Endothelial cell of umbilical vein (primary cell): ENCODE data around the gene ZNF778. TPM values are rescaled to one million over a fixed set of nuclear protein-coding genes. Genes with fewer than 3 reads are reported as not detected.

ENCODE experiments used
- BruUV-seq: library from RNA; stranded (reverse); fragments of 400-500 nt; replicated peaks from 2 replicates; lab custom pipeline; 2021; lab: Mats Ljungman, UMichigan
- CTCF ChIA-PET: fragments of 300-600, 350-600 bp; sonication (Branson Sonifier 250); formaldehyde crosslinking; loops from one replicate; lab custom pipeline; 2021; ENCODE audit warnings: antibody characterized with exemption, inconsistent platforms; lab: Charles Lee
- POLR2A ChIA-PET: fragments of 300-600, 350-600 bp; sonication (Branson Sonifier 250); formaldehyde crosslinking; loops from one replicate; lab custom pipeline; 2021; ENCODE audit warnings: antibody characterized with exemption, inconsistent platforms; lab: Charles Lee
- DNase-seq: peaks from one replicate; pipeline ENCODE4 v3.0.0-alpha.2; 2011; ENCODE audit warnings: low read depth, low spot score
- FAIRE-seq: peaks from 2 replicates; lab custom pipeline; 2011; peaks lifted over from hg19 to GRCh38; lab: Jason Lieb, UNC
- H2AFZ ChIP-seq: 2 replicates; pipeline ENCODE4 v1.6.0; 2012; ENCODE audit warnings: low read depth, low read length, control low read depth, inconsistent platforms
- H3K27ac ChIP-seq: 2 replicates; pipeline ENCODE4 v1.5.1; 2011; ENCODE audit warnings: low read depth, mild to moderate bottlenecking, control low read depth, low read length, moderate library complexity; ENCODE audit not compliant: insufficient read depth
- H3K27me3 ChIP-seq, 2 experiments: 2 replicates each; pipeline versions ENCODE4 v1.6.0 to v1.6.1; 2011; ENCODE audit warnings: low read length in 2 of 2, mixed read lengths in 1 of 2; ENCODE audit not compliant: control insufficient read depth in 2 of 2, insufficient read depth in 2 of 2
- H3K36me3 ChIP-seq, 2 experiments: 2 replicates in 1 of 2; 3 replicates in 1 of 2; pipeline ENCODE4 v1.5.1; 2011; ENCODE audit warnings: low read length in 2 of 2, mild to moderate bottlenecking in 1 of 2, moderate library complexity in 1 of 2; ENCODE audit not compliant: control insufficient read depth in 2 of 2, insufficient read depth in 2 of 2; ENCODE audit errors: extremely low read depth in 1 of 2
- H3K4me1 ChIP-seq: 3 replicates; pipeline ENCODE4 v1.5.1; 2011; ENCODE audit warnings: mild to moderate bottlenecking, low read length; ENCODE audit not compliant: control insufficient read depth, insufficient read depth; ENCODE audit errors: extremely low read depth
- H3K4me2 ChIP-seq: 2 replicates; pipeline ENCODE4 v1.6.1; 2011; ENCODE audit warnings: low read length, control low read depth, mixed read lengths; ENCODE audit not compliant: insufficient read depth
- H3K4me3 ChIP-seq, 3 experiments: fragments of 200-600 bp in 1 of 3; sonication (generic), shearing (Covaris generic) in 1 of 3; replicated peaks in 1 of 3; 2 replicates each; pipeline ENCODE4 v1.5.1; 2011 to 2016; ENCODE audit warnings: control low read depth in 3 of 3, low read length in 3 of 3, mild to moderate bottlenecking in 2 of 3, inconsistent platforms in 1 of 3, low read depth in 1 of 3, moderate library complexity in 1 of 3; ENCODE audit not compliant: insufficient read depth in 1 of 3
- H3K79me2 ChIP-seq: 2 replicates; pipeline ENCODE4 v1.6.0; 2012; ENCODE audit warnings: low read length, inconsistent platforms; ENCODE audit not compliant: control insufficient read depth, insufficient read depth
- H3K9ac ChIP-seq: replicated peaks from 2 replicates; pipeline ENCODE3; 2011; ENCODE audit warnings: low read length, control low read depth; ENCODE audit not compliant: insufficient read depth; ENCODE audit errors: extremely low read depth
- H3K9me1 ChIP-seq: replicated peaks from 3 replicates; pipeline ENCODE4 v1.6.0; 2011; ENCODE audit warnings: mild to moderate bottlenecking, low read length; ENCODE audit not compliant: control insufficient read depth, insufficient read depth; ENCODE audit errors: extremely low read depth
- H3K9me3 ChIP-seq: replicated peaks from 2 replicates; pipeline ENCODE4 v1.5.1; 2012; ENCODE audit warnings: low read length, inconsistent platforms; ENCODE audit not compliant: control insufficient read depth, insufficient read depth
- H4K20me1 ChIP-seq: replicated peaks from 2 replicates; pipeline ENCODE3; 2011; ENCODE audit warnings: mild to moderate bottlenecking, low read length; ENCODE audit not compliant: control insufficient read depth, insufficient read depth; ENCODE audit errors: extremely low read depth
- EZH2 ChIP-seq: IDR thresholded peaks from 2 replicates; pipeline ENCODE4 v1.6.1; 2012; ENCODE audit warnings: borderline replicate concordance, low read depth, mild to moderate bottlenecking, moderate library complexity, low read length, inconsistent platforms; ENCODE audit not compliant: severe bottlenecking
- FOS ChIP-seq: IDR thresholded peaks from 2 replicates; pipeline ENCODE4 v1.6.1; 2011; ENCODE audit warnings: mild to moderate bottlenecking, low read length, moderate library complexity, borderline replicate concordance; ENCODE audit not compliant: insufficient read depth
- JUN ChIP-seq: IDR thresholded peaks from 2 replicates; pipeline ENCODE4 v1.6.1; 2011; ENCODE audit warnings: borderline replicate concordance, low read depth; ENCODE audit not compliant: insufficient read length, insufficient read depth
- MYC ChIP-seq: IDR thresholded peaks from one replicate; pipeline ENCODE4 v1.6.1; 2011; ENCODE audit warnings: mild to moderate bottlenecking, low read depth, low read length
- POLR2A ChIP-seq: IDR thresholded peaks from 2 replicates; pipeline ENCODE4 v1.6.1; 2012; ENCODE audit warnings: low read depth, mild to moderate bottlenecking, control low read depth, low read length
- POLR2AphosphoS5 ChIP-seq: IDR thresholded peaks from 2 replicates; pipeline ENCODE4 v1.6.1; 2012; ENCODE audit warnings: low read depth, mild to moderate bottlenecking, control low read depth, low read length, moderate library complexity; ENCODE audit not compliant: insufficient read depth
- dilution Hi-C: fragments of 300-500 bp; cut with MboI; formaldehyde crosslinking; loops from one replicate; pipeline ENCODE4 v1.15.0; 2019; ENCODE audit warnings: low sequenced_read_pairs; ENCODE audit not compliant: extremely low pct_ligation_motif_present
- intact Hi-C: fragments of 100-400 bp; cut with micrococcal nuclease; formaldehyde crosslinking; loops from one replicate; pipeline ENCODE4 v1.10.0; 2022
- polyA plus RNA-seq, 4 experiments: library from polyadenylated mRNA; depleted of rRNA in 3 of 4; stranded (reverse) in 3 of 4; unstranded in 1 of 4; fragments of >200 nt; gene quantifications; 2 replicates each; pipeline versions ENCODE4 v1.2.1 to v1.2.3, GENCODE V29; 2011 to 2012; ENCODE audit warnings: missing spikeins in 1 of 4
- total RNA-seq: library from RNA; stranded (reverse); gene quantifications from 2 replicates; pipeline ENCODE4 v1.2.3, GENCODE V29; 2021
- TF ChIP-seq, protein P1 (sequence below), 2 donors: IDR thresholded peaks; 1 replicate in 1 of 2; 2 replicates in 1 of 2; pipeline ENCODE4 v1.5.1; 2011; ENCODE audit warnings: low read length in 2 of 2, mild to moderate bottlenecking in 2 of 2, moderate library complexity in 2 of 2, control low read depth in 1 of 2, inconsistent platforms in 1 of 2, low read depth in 1 of 2; ENCODE audit not compliant: insufficient read depth in 1 of 2; ENCODE audit errors: extremely low read depth in 1 of 2
- TF ChIP-seq, protein P2 (sequence below): IDR thresholded peaks from 2 replicates; pipeline ENCODE4 v1.6.1; 2011; ENCODE audit not compliant: insufficient read depth, insufficient read length

The ZNF778 gene
- total and polyA plus RNA-seq, 2 donors (not counting 3 experiments of a cell fraction or from before 2014, with no cell fraction given): 3.8 to 10.9 TPM

DNA sequence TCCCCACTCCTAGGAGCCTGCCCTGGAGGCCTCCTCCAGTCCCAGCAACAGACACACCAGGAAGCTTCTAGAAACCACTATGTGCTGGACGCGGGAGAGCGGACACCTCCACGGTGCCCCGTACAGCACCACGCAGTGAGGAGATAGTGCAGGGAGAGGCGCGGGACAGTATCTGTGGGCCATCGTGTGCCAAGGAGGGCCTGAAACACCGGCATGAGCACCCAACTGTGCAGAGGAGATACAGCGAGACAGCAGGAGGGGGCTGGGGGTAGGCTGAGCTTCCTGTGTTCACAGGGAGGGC is 57.7 kb downstream of the ZNF778 start:
- no peak for FAIRE-seq
- no peak overlapping the region for H2AFZ ChIP-seq
- H3K9me3 ChIP-seq: no peaks in the 10 kb centered on the region
- H3K4me1 ChIP-seq: no peaks in the 10 kb centered on the region
- H3K27me3 ChIP-seq: no peaks in the 10 kb centered on the region
- H3K36me3 ChIP-seq: peaks cover 9 to 39% of the 10 kb centered on the region in 2 experiments
- intact Hi-C loops (no loop called here), dilution Hi-C loops (no loop called here)
- H3K9ac ChIP-seq: no peak overlapping the region
- H3K4me2 ChIP-seq: no peak overlapping the region
- H3K79me2 ChIP-seq: peaks cover 14% of the 10 kb centered on the region
- BruUV-seq: no TSS peak
- DNase-seq: no peak
- H3K9me1 ChIP-seq: no peaks in the 10 kb centered on the region
- ChIA-PET CTCF (interaction anchor here (1.0 to 1.4 kb wide), 2 partner anchors 13 to 16 kb away, joined by 3 read pairs; no protein-coding TSS in a partner anchor), POLR2A (no interaction called here)
- no peaks in the 10 kb centered on the region for H4K20me1 ChIP-seq
- no peak overlapping the region for H3K27ac ChIP-seq
- TF ChIP-seq POLR2A: no peak
- no peak for TF ChIP-seq MYC
- no peak overlapping the region for H3K4me3 ChIP-seq

GRCh38 chr16:89275837-89276720 is 58.6 kb downstream of the ZNF778 start:
- no peak overlapping the region for H3K9ac ChIP-seq
- H4K20me1 ChIP-seq: no peaks in the 10 kb centered on the region
- H3K27me3 ChIP-seq: no peaks in the 10 kb centered on the region
- no peaks in the 10 kb centered on the region for H3K9me1 ChIP-seq
- no peaks in the 10 kb centered on the region for H3K4me1 ChIP-seq
- CTCF ChIA-PET: interaction anchor here (1.4 kb wide), 1 partner anchor 16 kb away, joined by 3 read pairs; no protein-coding TSS in a partner anchor
- no peak overlapping the region for H2AFZ ChIP-seq
- no peak for DNase-seq
- dilution Hi-C loops (no loop called here), intact Hi-C loops (no loop called here)
- TF ChIP-seq, protein P1, sequence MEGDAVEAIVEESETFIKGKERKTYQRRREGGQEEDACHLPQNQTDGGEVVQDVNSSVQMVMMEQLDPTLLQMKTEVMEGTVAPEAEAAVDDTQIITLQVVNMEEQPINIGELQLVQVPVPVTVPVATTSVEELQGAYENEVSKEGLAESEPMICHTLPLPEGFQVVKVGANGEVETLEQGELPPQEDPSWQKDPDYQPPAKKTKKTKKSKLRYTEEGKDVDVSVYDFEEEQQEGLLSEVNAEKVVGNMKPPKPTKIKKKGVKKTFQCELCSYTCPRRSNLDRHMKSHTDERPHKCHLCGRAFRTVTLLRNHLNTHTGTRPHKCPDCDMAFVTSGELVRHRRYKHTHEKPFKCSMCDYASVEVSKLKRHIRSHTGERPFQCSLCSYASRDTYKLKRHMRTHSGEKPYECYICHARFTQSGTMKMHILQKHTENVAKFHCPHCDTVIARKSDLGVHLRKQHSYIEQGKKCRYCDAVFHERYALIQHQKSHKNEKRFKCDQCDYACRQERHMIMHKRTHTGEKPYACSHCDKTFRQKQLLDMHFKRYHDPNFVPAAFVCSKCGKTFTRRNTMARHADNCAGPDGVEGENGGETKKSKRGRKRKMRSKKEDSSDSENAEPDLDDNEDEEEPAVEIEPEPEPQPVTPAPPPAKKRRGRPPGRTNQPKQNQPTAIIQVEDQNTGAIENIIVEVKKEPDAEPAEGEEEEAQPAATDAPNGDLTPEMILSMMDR (IDR thresholded peaks at IDR 0.05; ENCODE audit: extremely low read depth in 1 of 2, insufficient read depth in 1 of 2, low read depth in 1 of 2, low read length in 2 of 2): no peak
- TF ChIP-seq, protein P2, sequence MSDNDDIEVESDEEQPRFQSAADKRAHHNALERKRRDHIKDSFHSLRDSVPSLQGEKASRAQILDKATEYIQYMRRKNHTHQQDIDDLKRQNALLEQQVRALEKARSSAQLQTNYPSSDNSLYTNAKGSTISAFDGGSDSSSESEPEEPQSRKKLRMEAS: no peak
- TF ChIP-seq POLR2A (no peak), EZH2 (no peak), JUN (no peak), MYC (no peak), FOS (no peak), POLR2AphosphoS5 (no peak)
- no TSS peak for BruUV-seq
- no peaks in the 10 kb centered on the region for H3K9me3 ChIP-seq
- POLR2A ChIA-PET: no interaction called here
- peaks cover 14% of the 10 kb centered on the region for H3K79me2 ChIP-seq
- FAIRE-seq: no peak
- H3K27ac ChIP-seq: no peak overlapping the region
- no peak overlapping the region for H3K4me2 ChIP-seq
- no peak overlapping the region for H3K4me3 ChIP-seq
- H3K36me3 ChIP-seq: peaks cover 9 to 39% of the 10 kb centered on the region in 2 experiments
